GM20000 (cell line): ENCODE data around the gene JPH3.

Experiments
- DNase-seq: peaks from one replicate; pipeline ENCODE4 v3.0.0; 2012; ENCODE audit warnings: low spot score
- TF ChIP-seq, protein P1 (sequence below): IDR thresholded peaks from 2 replicates; pipeline ENCODE4 v1.5.1; 2012; ENCODE audit warnings: mild to moderate bottlenecking, control low read depth; ENCODE audit errors: extremely low read depth, missing control alignments

The JPH3 gene

DNA sequence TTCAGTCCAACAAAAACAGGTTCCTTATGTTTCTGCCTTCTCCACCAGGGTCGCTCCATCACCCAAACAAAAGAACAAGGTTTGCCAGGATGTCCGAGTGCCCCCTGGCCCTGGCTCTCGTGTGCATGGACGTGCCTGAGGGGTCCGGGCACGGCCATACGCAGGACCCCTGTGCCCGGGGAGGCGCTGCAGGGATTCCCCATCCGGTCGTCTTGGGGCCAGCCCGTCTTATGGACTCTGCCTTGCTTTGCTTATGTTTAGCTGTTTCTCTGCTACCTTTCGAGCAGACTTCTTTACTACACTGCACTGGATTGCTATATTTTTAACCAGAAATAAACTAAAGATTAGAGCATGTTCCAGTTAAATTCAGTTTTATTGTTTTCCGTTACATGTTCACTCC is 95.5 kb downstream of the JPH3 start:
- TF ChIP-seq, protein P1, sequence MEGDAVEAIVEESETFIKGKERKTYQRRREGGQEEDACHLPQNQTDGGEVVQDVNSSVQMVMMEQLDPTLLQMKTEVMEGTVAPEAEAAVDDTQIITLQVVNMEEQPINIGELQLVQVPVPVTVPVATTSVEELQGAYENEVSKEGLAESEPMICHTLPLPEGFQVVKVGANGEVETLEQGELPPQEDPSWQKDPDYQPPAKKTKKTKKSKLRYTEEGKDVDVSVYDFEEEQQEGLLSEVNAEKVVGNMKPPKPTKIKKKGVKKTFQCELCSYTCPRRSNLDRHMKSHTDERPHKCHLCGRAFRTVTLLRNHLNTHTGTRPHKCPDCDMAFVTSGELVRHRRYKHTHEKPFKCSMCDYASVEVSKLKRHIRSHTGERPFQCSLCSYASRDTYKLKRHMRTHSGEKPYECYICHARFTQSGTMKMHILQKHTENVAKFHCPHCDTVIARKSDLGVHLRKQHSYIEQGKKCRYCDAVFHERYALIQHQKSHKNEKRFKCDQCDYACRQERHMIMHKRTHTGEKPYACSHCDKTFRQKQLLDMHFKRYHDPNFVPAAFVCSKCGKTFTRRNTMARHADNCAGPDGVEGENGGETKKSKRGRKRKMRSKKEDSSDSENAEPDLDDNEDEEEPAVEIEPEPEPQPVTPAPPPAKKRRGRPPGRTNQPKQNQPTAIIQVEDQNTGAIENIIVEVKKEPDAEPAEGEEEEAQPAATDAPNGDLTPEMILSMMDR: no peak
- DNase-seq: peak; percentile 51

DNA sequence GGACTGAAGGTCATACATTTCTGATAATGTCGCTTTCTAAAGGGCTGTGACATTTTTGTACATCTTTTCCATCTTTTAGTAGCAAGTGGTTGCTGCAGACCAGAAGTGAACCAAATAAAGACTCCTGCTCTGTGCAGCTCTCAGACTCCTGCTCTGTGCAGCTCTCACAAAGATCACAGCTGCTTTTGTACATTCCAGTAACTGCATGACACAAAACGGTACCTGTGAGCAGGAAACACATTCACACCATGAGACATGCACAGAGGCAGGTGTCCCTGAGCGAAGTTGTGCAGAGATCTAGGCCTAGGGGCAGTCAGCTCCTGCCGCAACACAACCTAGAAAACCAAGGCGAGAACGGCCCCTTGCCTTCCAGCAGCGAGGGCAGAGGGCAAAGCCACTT is 95.9 kb downstream of the JPH3 start:
- TF ChIP-seq, protein P1: no peak
- DNase-seq: peak; percentile 90

DNA sequence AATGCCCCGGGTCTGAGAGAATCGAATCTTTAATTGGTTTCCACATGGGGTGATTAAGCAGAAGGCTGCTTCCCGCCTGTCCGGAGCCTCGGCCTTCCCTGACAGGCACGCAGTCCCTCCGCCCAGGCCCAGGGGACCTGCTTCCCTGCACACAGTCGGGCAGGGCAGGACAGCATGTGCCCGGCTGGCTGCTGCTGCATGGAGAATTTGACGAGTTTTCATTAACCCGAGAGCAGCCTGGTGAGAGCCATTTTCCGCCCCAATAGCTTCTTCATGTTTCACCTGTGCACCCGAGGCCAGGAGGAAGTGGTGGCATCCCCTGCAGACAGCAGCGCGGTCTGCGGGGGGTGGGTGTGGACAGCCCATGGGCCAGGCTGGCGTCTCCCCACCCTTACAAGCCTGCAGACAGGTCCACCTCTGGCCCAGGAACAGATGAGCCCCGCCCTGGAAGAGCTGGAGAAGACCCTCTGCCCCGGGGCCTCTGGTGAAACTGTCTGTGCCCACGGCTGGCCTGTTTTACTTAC is 96.4 kb downstream of the JPH3 start:
- TF ChIP-seq, protein P1: no peak
- DNase-seq: peak; percentile 71

DNA sequence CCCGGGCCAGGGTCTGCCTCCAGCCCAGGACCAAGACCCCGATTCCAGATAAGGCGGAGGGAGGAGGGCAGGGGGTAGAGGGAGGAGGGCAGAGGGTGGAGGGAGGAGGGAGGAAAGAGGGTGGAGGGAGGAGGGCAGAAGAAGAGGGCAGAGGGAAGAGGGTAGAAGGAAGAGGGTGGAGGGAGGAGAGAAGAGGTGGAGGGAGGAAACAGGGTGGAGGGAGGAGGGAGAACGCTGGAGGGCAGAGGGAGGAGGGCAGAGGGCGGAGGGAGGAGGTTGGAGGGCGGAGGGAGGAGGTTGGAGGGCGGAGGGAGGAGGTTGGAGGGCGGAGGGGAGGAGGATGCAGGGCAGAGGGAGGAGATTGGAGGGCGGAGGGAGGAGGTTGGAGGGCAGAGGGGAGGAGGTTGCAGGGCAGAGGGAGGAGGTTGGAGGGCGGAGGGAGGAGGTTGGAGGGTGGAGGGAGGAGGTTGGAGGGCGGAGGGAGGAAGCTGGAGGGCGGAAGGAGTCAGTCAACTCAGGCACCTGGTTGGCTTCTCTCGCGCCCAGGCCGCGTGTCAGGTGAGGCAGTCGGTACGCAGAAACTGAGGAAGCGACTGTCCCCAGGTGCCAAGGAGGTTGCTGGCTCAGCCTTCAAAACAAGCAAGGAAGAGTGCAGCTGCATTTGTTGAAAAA is 98.2 kb downstream of the JPH3 start:
- DNase-seq: no peak
- TF ChIP-seq, protein P1: no peak

DNA sequence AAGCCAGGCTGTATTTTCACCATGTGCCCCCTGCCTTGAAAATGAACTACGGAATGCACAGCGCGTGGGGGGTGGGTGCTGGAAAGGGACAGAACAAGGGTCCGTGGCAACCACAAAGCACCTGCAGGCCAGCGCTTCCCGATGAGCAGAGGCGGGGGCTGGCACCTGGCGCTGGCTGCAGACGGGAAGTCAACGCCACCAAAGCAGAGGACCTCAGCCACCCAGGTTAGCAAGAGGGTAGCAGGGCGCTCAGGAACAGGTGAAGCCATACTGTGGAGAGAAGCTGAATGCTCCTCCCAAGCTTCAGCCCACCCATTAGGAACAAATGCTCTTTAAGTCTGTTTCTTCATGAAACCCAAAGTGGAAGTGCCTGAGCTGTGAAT is 98.8 kb downstream of the JPH3 start:
- DNase-seq: peak; percentile 53
- TF ChIP-seq, protein P1: no peak

DNA sequence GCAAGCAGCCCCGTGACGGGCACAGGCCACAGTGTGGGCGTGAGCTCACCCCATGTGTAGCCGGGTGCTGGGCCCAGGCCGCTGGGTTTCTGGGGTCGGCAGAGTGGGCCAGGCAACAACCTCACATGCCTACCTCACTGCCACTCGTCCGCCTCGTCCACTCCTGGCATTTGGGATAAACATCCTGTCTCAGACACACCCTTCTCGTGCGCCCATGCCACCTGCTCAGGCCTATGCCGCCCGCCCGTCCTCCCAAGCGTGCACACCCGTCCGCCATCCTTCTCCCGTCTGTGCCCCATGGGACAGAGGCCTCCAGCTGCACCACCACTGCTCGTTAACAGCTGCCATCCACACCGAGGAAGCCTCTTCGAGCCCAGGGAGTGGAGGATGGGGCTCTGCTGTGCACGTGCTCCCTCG is 99.2 kb downstream of the JPH3 start:
- no peak for DNase-seq
- TF ChIP-seq, protein P1: no peak

DNA sequence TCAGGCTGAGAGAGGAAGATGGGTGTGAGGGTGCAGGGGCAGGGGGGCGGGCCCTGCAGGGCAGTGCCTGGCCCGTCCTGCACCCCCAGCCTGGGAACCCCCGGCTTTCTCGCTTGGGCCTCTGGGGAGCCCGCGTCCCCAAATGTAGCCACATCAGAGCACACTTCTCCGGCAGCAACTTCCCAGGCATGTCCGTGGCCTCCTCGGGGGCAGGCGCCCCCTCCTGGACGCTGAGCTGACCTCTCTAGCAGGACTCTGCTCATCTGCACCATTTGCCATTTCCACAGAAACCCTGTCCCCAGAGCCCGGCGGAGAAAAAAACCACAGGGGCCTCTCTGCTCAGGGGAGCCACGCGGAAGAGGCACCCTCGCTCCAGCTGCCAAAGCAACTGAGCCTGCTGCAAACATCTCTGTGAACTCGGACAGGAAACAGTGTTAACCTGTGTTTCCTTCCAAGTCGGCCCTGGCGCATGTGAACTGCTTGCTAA is 100.1 kb downstream of the JPH3 start:
- DNase-seq: peak; percentile 91
- TF ChIP-seq, protein P1: peak; percentile 69
